ENCODE measurements around the gene TRAF3IP1. TPM values are rescaled to one million over a fixed set of nuclear protein-coding genes. Genes with fewer than 3 reads are reported as not detected.
"Not testable (repeated sequence)": the region's sequence is repeated elsewhere in the genome, so short reads cannot be mapped to it uniquely, and the experiment has no call there.

TRAF3IP1 gene
- total RNA-seq, 1 experiment from 2014 or later, result 6.8 TPM

- DNase-seq (ENCODE audit: low read depth), result no peak
- in situ Hi-C loops (cut with HindIII; ENCODE audit: low pct_unique_long_range_greater_than_20kb, low sequenced_read_pairs), result no loop called here
Observed at GRCh38 chr2:238388794-238389193, 68.5 kb downstream of the TRAF3IP1 start.

GRCh38 chr2:238389988-238390589 is 69.8 kb downstream of the TRAF3IP1 start:
- in situ Hi-C loops (cut with HindIII; ENCODE audit: low pct_unique_long_range_greater_than_20kb, low sequenced_read_pairs), result no loop called here
- no peak for DNase-seq (ENCODE audit: low read depth)

DNA sequence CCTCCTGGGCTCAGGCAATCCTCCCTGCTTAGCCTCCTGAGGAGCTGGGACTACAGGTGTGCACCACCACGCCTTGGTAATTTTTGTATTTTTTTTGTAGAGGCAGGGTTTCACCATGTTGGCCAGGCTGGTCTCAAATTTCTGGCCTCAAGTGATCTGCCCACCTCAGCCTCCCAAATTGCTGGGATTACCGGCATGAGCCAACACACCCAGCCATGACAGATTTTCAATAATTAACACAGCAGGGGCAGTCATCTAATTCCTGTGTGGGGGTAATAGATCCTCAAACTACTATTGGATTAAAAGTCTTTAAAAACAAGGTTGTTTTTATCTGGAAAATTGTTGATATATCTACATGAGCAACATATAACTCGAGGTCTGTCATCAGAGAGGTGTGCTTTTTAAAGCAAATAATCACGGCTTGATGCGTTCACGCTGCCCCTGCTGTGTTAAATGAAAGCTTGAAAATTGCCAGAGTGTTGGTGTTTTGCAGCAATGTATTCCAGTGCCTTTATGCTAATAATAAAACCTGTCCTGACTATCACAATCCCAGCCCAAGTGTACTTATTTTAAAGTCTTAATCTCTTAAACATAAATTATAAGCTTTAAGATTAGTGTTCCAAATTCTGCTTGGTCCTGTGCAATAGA is 70.8 kb downstream of the TRAF3IP1 start:
- no peak for DNase-seq (ENCODE audit: low read depth)
- in situ Hi-C loops (cut with HindIII; ENCODE audit: low pct_unique_long_range_greater_than_20kb, low sequenced_read_pairs), result no loop called here

DNA sequence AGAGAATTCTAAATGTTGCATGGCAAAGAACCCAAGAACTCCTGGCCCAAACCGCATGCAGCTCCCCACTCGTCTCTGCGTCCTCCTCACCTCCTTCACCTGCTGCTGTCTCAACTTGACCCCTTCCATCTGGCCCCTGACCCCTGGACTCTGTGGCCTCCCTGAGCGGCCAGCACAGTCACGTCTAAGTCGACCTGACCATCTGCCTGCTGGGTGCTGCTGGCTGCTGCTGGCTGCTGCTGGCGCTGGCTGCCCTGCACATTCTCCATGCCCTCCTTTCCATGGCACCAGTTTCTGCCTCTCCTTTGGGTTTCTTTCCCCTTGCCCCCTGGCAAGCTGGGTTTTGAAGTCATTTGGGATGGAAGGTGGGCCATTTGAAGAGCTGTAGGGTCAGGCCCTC is 76.3 kb downstream of the TRAF3IP1 start:
- in situ Hi-C loops (cut with HindIII; ENCODE audit: low pct_unique_long_range_greater_than_20kb, low sequenced_read_pairs), result no loop called here
- no peak for DNase-seq (ENCODE audit: low read depth)

DNA sequence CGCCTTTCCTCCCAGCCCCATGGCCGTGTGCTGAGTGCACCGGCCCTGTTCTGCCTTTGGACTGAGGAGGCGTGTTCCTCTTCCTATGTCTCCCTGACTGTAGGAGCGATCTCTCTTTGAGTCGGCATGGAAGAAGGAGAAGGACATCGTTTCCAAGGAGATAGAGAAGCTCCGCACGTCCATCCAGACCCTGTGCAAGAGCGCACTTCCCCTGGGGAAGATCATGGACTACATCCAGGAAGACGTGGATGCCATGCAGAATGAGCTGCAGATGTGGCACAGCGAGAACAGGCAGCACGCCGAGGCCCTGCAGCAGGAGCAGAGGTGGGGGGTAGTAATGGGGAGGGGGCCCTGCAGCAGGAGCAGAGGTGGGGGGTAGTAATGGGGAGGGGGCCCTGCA is 77.0 kb downstream of the TRAF3IP1 start:
- in situ Hi-C loops (cut with HindIII; ENCODE audit: low pct_unique_long_range_greater_than_20kb, low sequenced_read_pairs), result no loop called here
- no peak for DNase-seq (ENCODE audit: low read depth)

GRCh38 chr2:238398577-238398976 is 78.3 kb downstream of the TRAF3IP1 start:
- in situ Hi-C loops (cut with HindIII; ENCODE audit: low pct_unique_long_range_greater_than_20kb, low sequenced_read_pairs), result no loop called here
- no peak for DNase-seq (ENCODE audit: low read depth)

GRCh38 chr2:238399094-238399493 is 78.8 kb downstream of the TRAF3IP1 start:
- no peak for DNase-seq (ENCODE audit: low read depth)
- in situ Hi-C loops (cut with HindIII; ENCODE audit: low pct_unique_long_range_greater_than_20kb, low sequenced_read_pairs), result no loop called here

GRCh38 chr2:238401551-238401950 is 81.2 kb downstream of the TRAF3IP1 start:
- DNase-seq (ENCODE audit: low read depth), result no peak
- in situ Hi-C loops (cut with HindIII; ENCODE audit: low pct_unique_long_range_greater_than_20kb, low sequenced_read_pairs), result no loop called here

- in situ Hi-C loops (cut with HindIII; ENCODE audit: low pct_unique_long_range_greater_than_20kb, low sequenced_read_pairs), result no loop called here
- no peak for DNase-seq (ENCODE audit: low read depth)
Observed at GRCh38 chr2:238403632-238404405, 83.5 kb downstream of the TRAF3IP1 start.

DNA sequence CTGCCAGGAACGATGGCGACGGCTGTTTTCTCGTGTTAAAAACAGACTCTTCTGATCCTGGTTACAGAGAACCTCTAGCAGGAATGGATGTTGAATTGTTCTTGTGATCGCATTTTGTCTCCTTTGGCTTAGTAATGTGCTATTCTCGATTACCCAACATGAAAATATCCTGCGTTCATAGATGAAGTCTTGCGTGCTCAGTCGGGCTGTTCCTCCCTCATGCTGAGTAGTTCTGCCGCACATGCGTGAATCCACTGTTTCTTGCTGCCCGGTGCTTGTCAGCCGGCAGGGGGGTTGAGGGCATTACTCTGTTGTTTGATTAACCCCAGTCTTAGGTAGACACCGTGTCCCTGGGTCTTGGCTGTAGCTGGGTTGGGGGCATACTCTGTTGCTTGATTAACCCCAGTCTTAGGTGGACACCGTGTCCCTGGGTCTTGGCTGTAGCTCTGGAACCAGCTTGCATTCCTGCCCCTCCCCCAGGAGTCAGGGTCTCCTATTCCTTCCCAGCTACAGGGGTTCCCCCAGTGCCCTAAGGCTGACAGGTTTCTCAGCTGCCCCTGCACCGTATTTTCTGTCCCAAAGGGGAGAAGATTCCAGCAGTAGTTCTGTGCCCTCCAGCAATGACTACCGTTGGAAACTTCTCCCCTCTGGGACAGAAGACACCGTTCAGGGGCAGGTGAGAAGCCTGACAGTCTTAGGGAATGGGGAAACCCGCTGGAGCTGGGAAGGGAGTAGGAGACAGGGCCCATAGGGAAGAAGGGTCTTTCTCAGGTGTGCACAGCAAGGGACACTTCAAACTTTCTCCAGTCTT is 84.3 kb downstream of the TRAF3IP1 start:
- in situ Hi-C loops (cut with HindIII; ENCODE audit: low pct_unique_long_range_greater_than_20kb, low sequenced_read_pairs), result no loop called here
- DNase-seq (ENCODE audit: low read depth), result no peak

DNA sequence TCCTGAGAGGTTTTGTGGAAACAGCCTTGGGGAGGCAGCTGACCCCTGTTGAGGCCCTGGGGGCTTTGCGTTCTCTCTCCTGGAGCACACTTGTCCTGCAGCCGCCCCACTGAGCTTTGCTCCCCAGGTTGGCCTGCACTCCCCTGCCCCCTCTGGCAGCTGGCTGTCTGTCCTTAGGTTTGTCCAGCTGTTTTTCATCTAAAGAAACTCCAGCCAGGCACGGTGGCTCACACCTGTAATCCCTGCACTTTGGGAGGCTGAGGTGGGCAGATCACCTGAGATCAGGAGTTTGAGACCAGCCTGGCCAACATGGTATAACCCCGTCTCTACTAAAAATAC is 84.9 kb downstream of the TRAF3IP1 start:
- DNase-seq (ENCODE audit: low read depth); in situ Hi-C loops (cut with HindIII; ENCODE audit: low pct_unique_long_range_greater_than_20kb, low sequenced_read_pairs): not testable (repeated sequence)

- in situ Hi-C loops (cut with HindIII; ENCODE audit: low pct_unique_long_range_greater_than_20kb, low sequenced_read_pairs), result no loop called here
- no peak for DNase-seq (ENCODE audit: low read depth)
Observed at GRCh38 chr2:238406221-238406997, 86.1 kb downstream of the TRAF3IP1 start.

- DNase-seq (ENCODE audit: low read depth), result no peak
- in situ Hi-C loops (cut with HindIII; ENCODE audit: low pct_unique_long_range_greater_than_20kb, low sequenced_read_pairs), result no loop called here
Observed at GRCh38 chr2:238406998-238407285, 86.6 kb downstream of the TRAF3IP1 start.

GRCh38 chr2:238407566-238407965 is 87.2 kb downstream of the TRAF3IP1 start:
- in situ Hi-C loops (cut with HindIII; ENCODE audit: low pct_unique_long_range_greater_than_20kb, low sequenced_read_pairs), result no loop called here
- no peak for DNase-seq (ENCODE audit: low read depth)

- in situ Hi-C loops (cut with HindIII; ENCODE audit: low pct_unique_long_range_greater_than_20kb, low sequenced_read_pairs), result no loop called here
- DNase-seq (ENCODE audit: low read depth), result no peak
Observed at GRCh38 chr2:238408615-238409340, 88.5 kb downstream of the TRAF3IP1 start.

DNA sequence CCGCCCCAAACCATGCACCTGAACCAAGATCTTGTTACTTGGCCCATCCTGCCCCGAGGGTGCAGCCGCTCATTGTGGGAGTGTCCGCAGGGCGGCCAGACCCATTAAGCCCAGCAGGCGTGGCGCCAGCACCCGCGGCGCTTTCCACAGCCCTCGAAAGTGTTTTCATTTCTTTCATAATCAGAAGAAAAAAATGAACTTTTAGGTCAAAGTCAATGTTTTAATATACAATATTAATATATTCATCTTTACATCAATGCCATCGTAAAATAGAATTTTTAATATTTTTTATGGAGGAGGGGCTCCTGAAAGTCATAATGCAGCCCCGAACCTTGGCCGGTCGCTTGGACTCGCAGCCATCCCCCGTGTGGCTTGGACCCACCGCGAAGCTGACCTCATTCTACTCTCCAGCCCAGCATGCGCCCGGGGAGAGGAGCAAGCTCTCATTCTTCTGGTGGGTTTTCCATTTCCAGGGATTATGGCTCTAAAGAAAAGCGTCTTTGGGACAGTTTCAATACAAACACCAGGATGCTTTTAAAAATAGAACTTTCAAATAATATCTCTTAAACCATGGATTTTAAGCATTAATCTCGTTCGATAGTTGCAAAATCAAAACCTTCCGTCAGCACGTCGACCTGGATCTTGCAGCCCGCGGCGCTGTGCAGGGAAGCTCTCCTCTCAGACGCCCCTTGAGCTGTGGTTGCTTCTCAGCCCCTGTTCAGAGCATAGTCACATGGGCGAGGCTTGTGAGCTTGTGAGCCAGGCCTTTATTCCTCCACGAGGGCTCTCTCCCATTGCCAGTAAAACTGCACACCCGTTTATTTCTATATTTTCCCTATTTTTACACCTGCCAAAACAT is 89.3 kb downstream of the TRAF3IP1 start:
- no peak for DNase-seq (ENCODE audit: low read depth)
- in situ Hi-C loops (cut with HindIII; ENCODE audit: low pct_unique_long_range_greater_than_20kb, low sequenced_read_pairs), result no loop called here

All from Caki2 (cell line).